Activated naive CD4-positive, alpha-beta T cell treated with anti-CD3 and anti-CD28 coated beads, Interleukin-2, amount 50 U/mL, for 24 hours (primary cell): ENCODE data around the gene PARP15.
A peak's percentile ranks its signal among the peaks of the same experiment; 100 is the strongest.
"Not testable (repeated sequence)": the region's sequence is repeated elsewhere in the genome, so short reads cannot be mapped to it uniquely, and the experiment has no call there.

Source experiments
- H3K27ac Mint-ChIP-seq: one replicate; pipeline ENCODE4 v1.8.0; 2021; ENCODE audit warnings: mild to moderate bottlenecking, mixed read lengths
- H3K27me3 Mint-ChIP-seq: one replicate; pipeline ENCODE4 v1.8.0; 2021; ENCODE audit warnings: mixed read lengths
- H3K36me3 Mint-ChIP-seq: one replicate; pipeline ENCODE4 v1.8.0; 2021; ENCODE audit warnings: mixed read lengths
- H3K4me1 Mint-ChIP-seq: one replicate; pipeline ENCODE4 v1.8.0; 2021; ENCODE audit warnings: mixed read lengths
- H3K4me3 Mint-ChIP-seq: one replicate; pipeline ENCODE4 v1.8.0; 2021; ENCODE audit warnings: mild to moderate bottlenecking, mixed read lengths
- H3K9me3 Mint-ChIP-seq: one replicate; pipeline ENCODE4 v1.8.0; 2021; ENCODE audit warnings: mixed read lengths

The PARP15 gene

DNA sequence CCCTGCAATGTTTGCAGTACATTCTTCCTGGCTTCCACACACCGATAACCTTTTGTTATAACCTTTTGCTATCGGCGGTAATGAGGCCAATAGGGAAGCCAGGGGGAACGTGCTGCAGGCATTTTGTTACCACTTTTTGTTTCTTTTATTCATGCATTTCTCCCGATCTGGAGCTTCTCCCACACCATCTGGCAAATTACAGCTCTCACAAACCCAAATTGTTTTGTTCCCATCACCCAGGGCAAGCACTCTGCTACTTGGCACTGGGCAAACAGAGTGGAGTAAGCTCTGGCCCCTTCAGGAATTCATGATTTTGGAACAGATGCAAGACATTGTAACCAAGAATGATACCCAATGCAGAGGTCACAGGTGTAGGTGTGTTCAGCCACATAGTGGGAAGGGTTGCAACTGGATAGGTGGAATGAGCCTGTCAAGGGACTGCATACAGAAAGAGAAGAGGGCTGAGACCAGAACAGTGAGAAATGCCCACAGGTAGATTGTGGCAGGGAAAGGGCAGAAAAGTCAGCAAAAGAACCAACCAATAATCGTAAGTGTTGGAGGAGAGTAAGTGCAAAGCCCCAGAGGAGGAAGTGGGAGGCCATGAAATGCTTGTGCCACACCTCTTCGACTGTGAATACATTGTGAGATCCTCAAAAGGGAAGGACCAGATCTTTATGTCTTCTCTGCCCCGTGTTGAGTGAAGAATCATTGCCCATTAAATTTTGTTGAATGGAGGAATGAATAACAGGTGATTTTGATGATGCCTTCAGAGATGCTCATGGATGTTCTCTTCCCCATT lies 45.8 kb downstream of the PARP15 start:
- H3K27ac Mint-ChIP-seq = peak overlapping the region; percentile 1
- peaks cover 21% of the 10 kb centered on the region for H3K36me3 Mint-ChIP-seq
- no peaks in the 10 kb centered on the region for H3K9me3 Mint-ChIP-seq
- no peak overlapping the region for H3K4me3 Mint-ChIP-seq
- no peaks in the 10 kb centered on the region for H3K27me3 Mint-ChIP-seq
- peaks cover 4% of the 10 kb centered on the region for H3K4me1 Mint-ChIP-seq

DNA sequence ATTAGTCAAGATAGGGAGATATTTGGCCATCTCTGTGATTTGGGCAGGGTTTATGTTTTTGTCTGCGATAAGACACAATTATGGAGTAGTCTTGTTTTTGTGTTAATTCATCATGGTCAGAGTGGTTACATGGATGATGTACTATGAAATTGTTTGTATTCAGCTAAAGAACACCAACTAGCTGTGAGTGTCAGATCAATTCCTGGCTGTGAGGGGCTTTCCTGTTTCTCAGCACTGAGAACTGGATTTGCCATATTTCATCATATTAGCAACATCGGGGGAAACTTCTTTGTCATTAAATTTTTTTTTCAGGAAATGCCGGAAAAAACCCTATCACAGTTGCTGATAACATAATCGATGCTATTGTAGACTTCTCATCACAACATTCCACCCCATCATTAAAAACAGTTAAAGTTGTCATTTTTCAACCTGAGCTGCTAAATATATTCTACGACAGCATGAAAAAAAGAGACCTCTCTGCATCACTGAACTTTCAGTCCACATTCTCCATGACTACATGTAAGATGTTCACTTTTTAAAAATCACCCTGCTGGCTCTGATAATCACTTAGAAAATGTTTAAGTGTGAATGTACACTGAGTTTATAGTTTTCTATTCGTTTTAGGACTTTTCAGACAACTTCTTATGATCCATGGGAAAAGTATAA lies 49.2 kb downstream of the PARP15 start:
- Mint-ChIP-seq H3K36me3 (peaks cover 24% of the 10 kb centered on the region), H3K27me3 (no peaks in the 10 kb centered on the region), H3K9me3 (no peaks in the 10 kb centered on the region), H3K4me1 (peaks cover 4% of the 10 kb centered on the region), H3K27ac (no peak overlapping the region), H3K4me3 (no peak overlapping the region)

DNA sequence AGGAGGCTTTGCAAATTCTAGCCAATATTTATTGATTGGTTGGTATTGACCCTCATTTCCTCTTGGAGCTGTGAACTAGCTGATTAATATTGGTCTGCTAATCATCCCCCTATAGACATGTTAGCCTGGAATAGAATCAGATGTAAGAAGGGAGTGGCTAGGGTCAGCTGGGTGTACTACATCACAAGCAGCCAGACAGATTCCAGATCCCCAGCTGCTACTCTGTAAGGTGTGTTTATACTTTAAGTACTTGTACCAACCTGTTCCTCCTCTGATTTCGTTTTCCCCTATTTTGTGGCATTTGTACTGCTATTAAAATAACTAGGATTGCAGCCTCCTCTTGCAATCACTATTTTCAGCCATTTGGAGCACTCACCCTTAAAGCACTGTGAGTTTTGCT lies 49.9 kb downstream of the PARP15 start:
- Mint-ChIP-seq H3K4me3 (no peak overlapping the region), H3K4me1 (peaks cover 4% of the 10 kb centered on the region), H3K27me3 (no peaks in the 10 kb centered on the region), H3K9me3 (no peaks in the 10 kb centered on the region), H3K27ac (peak overlapping the region; percentile 53), H3K36me3 (peaks cover 18% of the 10 kb centered on the region)

DNA sequence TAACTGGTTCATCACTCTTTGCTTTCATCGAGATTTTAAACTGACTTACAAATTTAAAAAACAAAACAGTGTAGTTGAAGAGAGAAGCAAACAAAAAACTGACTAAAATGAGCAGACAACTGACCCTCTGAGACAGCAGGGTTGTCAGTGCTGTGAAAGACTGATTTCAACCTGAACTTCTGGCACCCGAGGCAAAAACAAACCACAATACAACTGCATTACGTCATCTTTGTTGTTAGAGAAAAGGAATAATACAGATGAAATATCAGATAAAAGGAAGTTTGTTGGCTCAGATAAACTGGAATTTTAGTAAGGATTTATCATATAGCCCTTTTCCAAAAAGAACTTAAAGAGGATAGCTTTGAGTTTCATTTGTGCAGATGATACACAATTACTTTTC lies 51.1 kb downstream of the PARP15 start:
- Mint-ChIP-seq H3K36me3 (peaks cover 9% of the 10 kb centered on the region), H3K4me1 (no peaks in the 10 kb centered on the region), H3K4me3 (no peak overlapping the region), H3K27ac (no peak overlapping the region), H3K9me3 (no peaks in the 10 kb centered on the region), H3K27me3 (no peaks in the 10 kb centered on the region)

DNA sequence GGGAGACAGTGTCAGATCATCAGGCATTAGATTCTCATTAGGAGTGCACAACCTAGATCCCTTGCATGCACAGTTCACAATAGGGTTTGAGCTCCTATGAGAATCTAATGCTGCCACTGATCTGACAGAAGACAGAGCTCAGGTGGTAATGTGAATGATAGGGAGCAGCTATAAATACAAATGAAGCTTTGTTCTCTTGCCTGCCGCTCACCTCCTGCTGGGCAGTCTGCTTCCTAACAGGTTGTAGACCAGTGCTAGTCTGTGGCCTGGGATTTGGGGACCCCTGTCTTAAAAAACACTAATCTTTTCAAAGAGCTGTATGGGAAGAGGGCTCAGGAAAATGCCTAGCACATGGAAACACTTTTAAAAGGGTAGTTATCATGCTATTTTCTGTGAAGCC lies 52.3 kb downstream of the PARP15 start:
- Mint-ChIP-seq H3K27me3 (no peaks in the 10 kb centered on the region), H3K4me1 (no peaks in the 10 kb centered on the region), H3K9me3 (no peaks in the 10 kb centered on the region), H3K27ac (no peak overlapping the region), H3K4me3 (no peak overlapping the region), H3K36me3 (peaks cover 12% of the 10 kb centered on the region)

DNA sequence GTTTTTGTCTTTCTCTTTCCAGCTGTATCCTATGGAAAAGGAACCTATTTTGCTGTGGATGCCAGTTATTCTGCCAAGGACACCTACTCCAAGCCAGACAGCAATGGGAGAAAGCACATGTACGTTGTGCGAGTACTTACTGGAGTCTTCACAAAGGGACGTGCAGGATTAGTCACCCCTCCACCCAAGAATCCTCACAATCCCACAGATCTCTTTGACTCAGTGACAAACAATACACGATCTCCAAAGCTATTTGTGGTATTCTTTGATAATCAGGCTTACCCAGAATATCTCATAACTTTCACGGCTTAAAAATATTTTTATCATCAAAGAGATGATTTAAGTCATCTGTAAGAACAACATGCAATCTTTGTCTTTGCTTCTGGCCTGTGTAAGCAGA lies 58.3 kb downstream of the PARP15 start:
- H3K4me3 Mint-ChIP-seq = no peak overlapping the region
- no peaks in the 10 kb centered on the region for H3K9me3 Mint-ChIP-seq
- no peak overlapping the region for H3K27ac Mint-ChIP-seq
- peaks cover 17% of the 10 kb centered on the region for H3K36me3 Mint-ChIP-seq
- H3K4me1 Mint-ChIP-seq = peaks cover 5% of the 10 kb centered on the region
- H3K27me3 Mint-ChIP-seq = no peaks in the 10 kb centered on the region

DNA sequence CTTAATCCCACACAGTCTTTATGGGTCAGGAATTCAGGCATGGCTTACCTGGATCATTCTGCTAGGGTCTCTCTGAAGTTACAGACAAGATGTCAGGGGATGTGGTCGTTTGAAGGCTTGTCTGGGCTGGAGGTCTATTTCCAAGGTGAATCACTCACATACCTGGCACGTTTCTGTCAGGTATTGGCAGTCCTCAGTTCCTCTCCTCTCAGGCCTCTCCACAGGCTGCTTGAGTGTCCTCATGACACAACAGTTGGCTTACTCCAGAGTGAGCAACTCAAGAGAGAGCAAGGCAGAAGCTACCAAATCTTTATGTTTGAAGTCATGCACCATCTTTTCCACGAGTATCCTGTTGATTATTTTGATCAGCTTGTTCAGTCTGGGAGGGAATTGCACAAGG lies 59.2 kb downstream of the PARP15 start:
- Mint-ChIP-seq H3K27ac (no peak overlapping the region), H3K27me3 (no peaks in the 10 kb centered on the region), H3K4me3 (no peak overlapping the region), H3K36me3 (peaks cover 20% of the 10 kb centered on the region), H3K9me3 (no peaks in the 10 kb centered on the region), H3K4me1 (peaks cover 10% of the 10 kb centered on the region)

DNA sequence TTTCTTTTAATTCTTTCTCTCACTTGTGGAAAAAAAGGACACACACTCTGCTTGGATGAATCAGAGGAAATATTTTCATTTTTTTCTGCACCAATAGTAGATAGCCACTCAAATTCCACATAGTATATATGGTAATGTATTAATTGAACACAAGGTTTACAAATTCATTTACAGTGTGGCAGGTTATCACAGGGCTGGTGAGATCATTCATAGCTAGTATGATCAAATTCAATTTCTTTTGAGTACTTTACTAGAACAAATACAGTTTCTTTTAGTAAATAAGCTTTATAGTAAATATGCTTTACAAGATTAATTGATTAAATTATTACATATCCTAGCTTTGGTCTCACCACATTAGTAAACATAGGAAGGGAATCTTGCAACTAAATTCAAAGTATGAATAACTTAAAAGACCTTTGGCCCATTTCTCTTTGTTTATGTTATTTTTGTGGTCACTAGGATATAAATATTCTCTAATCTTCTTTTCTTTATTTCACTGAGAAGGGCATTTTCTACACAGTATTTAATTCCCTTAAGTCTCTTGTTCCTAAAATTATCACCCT lies 63.1 kb downstream of the PARP15 start:
- Mint-ChIP-seq H3K36me3 (peaks cover 18% of the 10 kb centered on the region), H3K4me1 (peaks cover 36% of the 10 kb centered on the region), H3K27ac (no peak overlapping the region), H3K9me3 (no peaks in the 10 kb centered on the region), H3K4me3 (no peak overlapping the region), H3K27me3 (no peaks in the 10 kb centered on the region)

DNA sequence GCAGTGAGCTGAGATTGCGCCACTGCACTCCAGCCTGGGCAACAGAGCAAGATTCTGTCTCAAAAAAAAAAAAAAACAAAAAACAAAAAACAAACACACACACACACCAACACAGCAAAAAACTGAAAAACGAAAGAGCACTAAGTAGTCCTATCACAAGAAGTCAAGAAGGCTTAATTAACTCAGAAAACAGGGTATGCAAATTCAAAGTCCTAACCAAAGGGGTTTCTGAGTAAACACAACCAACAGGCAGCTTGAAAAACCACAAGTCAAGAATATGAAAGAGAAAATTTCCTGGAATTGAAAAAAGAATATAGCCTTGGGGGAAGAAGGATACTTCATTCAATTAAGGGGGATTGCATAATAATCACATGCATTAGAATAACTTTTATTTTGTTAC lies 65.5 kb downstream of the PARP15 start:
- Mint-ChIP-seq H3K4me3 (peak overlapping the region; percentile 43), H3K27me3 (no peaks in the 10 kb centered on the region), H3K36me3 (peaks cover 14% of the 10 kb centered on the region), H3K27ac (peak overlapping the region; percentile 43), H3K4me1 (peaks cover 52% of the 10 kb centered on the region), H3K9me3 (no peaks in the 10 kb centered on the region)

DNA sequence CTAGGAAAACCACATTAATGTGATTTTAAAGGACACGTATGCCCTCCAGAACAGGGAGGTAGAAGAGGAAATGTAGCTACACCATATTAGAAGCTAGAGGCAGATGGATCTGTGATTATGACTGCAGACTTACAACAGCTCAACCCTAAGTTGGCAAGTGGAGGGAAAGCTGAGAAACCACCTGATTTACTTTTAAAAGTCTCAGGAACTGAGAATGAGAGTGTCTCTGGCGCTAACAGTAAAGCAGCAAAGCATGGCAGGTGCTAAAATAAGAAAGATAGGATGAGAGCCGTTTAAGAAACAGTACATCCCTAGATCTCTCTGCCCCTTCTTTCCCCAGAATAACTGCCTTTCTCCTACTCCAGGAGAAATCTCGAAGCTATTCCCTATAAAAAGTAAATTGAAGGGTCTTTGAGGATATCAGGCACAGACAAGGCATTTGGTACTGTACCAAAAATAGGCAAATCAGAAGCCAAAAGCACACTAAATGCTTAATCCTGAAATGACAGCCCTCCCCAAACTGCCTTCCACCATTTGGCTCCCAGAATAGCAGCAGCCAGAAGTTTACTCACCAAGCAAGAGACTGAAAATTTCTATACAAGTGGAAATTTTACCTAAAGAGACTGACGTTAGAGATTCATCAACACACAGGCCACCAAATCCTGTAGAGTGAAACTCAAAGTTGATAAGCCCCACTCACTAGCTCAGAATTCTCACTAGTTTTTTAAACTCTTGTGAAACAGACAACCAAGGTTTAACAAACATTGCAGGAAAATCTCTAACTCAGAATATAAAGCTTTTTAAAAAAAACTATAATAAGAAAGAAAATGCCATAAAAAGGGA lies 68.9 kb downstream of the PARP15 start:
- H3K27ac Mint-ChIP-seq = peak overlapping the region; percentile 92
- peak overlapping the region; percentile 80 for H3K4me3 Mint-ChIP-seq
- H3K36me3 Mint-ChIP-seq = peaks cover 2% of the 10 kb centered on the region
- H3K27me3 Mint-ChIP-seq = peaks cover 2% of the 10 kb centered on the region
- H3K4me1 Mint-ChIP-seq = peaks cover 42% of the 10 kb centered on the region
- H3K9me3 Mint-ChIP-seq = no peaks in the 10 kb centered on the region

DNA sequence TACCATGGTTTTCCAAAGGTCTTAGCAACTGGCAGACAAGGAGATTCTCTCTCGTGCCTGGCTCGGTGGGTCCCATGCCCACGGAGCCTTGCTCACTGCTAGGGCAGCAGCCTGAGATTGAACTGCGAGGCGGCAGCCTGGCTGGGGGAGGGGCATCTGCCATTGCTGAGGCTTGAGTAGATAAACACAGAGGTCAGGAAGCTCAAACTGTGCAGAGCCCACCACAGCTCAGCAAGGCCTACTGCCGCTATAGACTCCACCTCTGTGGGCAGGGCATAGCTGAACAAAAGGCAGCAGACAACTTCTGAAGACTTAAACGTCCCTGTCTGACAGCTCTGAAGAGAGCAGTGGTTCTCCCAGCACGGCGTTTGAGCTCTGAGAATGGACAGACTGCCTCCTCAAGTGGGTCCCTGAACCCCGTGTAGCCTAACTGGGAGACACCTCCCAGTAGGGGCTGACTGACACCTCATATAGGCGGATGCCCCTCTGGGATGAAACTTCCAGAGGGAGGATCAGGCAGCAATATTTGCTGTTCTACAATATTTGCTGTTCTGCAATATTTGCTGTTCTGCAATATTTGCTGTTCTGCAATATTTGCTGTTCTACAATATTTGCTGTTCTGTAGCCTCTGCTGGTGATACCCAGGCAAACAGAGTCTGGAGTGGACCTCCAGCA lies 73.9 kb downstream of the PARP15 start:
- H3K27me3 Mint-ChIP-seq, H3K36me3 Mint-ChIP-seq, H3K9me3 Mint-ChIP-seq, H3K4me3 Mint-ChIP-seq, H3K27ac Mint-ChIP-seq: not testable (repeated sequence)
- H3K4me1 Mint-ChIP-seq = peaks cover 10% of the 10 kb centered on the region

DNA sequence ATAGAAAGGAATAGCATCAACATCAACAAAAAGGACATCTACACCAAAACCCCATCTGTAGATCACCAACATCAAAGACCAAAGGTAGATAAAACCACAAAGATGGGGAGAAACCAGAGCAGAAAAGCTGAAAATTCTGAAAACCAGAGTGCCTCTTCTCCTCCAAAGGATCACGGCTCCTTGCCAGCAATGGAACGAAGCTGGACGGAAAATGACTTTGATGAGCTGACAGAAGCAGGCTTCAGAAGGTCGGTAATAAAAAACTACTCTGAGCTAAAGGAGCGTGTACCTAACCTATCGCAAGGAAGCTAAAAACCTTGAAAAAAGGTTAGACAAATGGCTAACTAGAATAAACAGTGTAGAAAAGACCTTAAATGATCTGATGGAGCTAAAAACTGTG lies 74.5 kb downstream of the PARP15 start:
- not testable (repeated sequence) for H3K4me1 Mint-ChIP-seq, H3K27ac Mint-ChIP-seq, H3K27me3 Mint-ChIP-seq, H3K4me3 Mint-ChIP-seq, H3K36me3 Mint-ChIP-seq, H3K9me3 Mint-ChIP-seq

DNA sequence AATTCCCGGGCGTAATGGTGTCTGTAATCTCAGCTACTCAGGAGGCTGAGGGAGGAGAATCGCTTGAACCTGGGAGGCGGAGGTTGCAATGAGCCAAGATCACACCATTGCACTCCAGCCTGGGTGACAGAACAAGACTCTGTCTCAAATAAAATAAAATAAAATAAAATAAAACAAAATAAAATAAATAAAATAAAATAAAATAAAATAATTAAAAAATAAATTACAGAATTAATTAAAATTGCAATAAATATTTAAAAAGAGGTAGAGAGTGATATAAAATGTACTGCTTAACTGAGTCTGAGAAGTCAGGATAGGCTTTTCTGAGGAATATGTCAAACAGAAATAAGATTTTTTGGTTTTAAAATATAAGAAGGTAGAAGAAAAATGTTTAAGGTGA lies 80.9 kb downstream of the PARP15 start:
- not testable (repeated sequence) for H3K4me1 Mint-ChIP-seq, H3K4me3 Mint-ChIP-seq, H3K9me3 Mint-ChIP-seq, H3K36me3 Mint-ChIP-seq, H3K27ac Mint-ChIP-seq, H3K27me3 Mint-ChIP-seq

DNA sequence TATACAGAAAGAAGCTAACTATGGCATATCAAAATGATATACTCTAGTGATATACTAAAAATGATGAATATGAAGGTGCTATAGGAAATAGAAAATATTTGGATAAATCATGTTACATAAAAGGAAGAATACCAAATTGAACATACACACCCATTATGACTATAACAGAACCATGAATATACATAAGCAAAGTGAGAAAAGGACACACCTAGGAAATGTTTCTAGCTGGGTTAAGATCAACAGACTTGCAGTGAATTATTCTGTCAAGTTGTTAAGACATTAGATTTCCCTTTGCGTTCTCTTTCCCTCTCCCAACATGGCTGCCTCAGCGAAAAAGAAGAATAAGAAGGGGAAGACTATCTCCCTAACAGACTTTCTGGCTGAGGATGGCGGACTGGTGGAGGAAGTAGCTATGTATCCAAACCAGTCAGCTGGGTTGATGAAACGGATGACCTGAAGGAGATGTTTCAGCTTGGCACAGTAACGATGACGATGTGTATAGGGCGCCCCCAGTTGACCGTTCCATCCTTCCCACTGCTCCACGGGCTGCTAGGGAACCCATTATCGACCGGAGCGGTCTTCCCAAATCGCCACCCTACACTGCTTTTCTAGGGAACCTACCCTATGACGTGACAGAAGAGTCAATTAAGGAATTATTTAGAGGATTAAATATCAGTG lies 83.0 kb downstream of the PARP15 start:
- H3K27ac Mint-ChIP-seq = no peak overlapping the region
- H3K27me3 Mint-ChIP-seq = peaks cover 1% of the 10 kb centered on the region
- no peaks in the 10 kb centered on the region for H3K4me1 Mint-ChIP-seq
- no peaks in the 10 kb centered on the region for H3K36me3 Mint-ChIP-seq
- no peaks in the 10 kb centered on the region for H3K9me3 Mint-ChIP-seq
- H3K4me3 Mint-ChIP-seq = no peak overlapping the region

DNA sequence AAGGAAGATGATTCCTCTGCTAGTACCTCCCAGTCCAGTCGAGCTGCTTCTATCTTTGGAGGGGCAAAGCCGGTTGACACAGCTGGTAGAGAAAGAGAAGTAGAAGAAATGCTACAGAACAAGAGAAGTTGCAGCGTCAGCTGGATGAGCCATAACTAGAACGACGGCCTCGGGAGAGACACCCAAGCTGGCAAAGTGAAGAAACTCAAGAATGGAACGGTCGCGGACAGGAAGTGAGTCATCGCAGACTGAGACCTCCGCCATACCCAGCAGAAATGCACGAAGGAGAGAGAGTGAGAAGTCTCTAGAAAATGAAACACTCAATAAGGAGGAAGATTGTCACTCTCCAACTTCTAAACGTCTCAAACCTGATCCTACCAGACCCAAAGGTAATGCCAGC lies 84.2 kb downstream of the PARP15 start:
- H3K27ac Mint-ChIP-seq = no peak overlapping the region
- no peaks in the 10 kb centered on the region for H3K4me1 Mint-ChIP-seq
- no peak overlapping the region for H3K4me3 Mint-ChIP-seq
- peaks cover 1% of the 10 kb centered on the region for H3K27me3 Mint-ChIP-seq
- peaks cover 2% of the 10 kb centered on the region for H3K36me3 Mint-ChIP-seq
- H3K9me3 Mint-ChIP-seq = no peaks in the 10 kb centered on the region
